Measurements from ENCODE around the gene SUGP2.
A peak's percentile ranks its signal among the peaks of the same experiment; 100 is the strongest.

- no peak for TF ChIP-seq EZH2 (IDR thresholded peaks at IDR 0.05; ENCODE audit: low read length, unreplicated experiment)
- peak; percentile 58 for TF ChIP-seq CTCF (conservative IDR thresholded peaks at IDR 0.05; ENCODE audit: low read depth, low read length)
- TF ChIP-seq EZH2phosphoT487 (IDR thresholded peaks at IDR 0.05; ENCODE audit: borderline replicate concordance, low read length), result no peak
Measured at GRCh38 chr19:18999896-19000620, 33.3 kb downstream of the SUGP2 start.

Data from PC-3 (cell line).